ENCODE results near the gene RTRAF.

GRCh38 chr14:52006361-52006760, 17.0 kb downstream of the RTRAF start:
- no peak for TF ChIP-seq CTCF (IDR thresholded peaks at IDR 0.05)
- TF ChIP-seq POLR2AphosphoS5 (IDR thresholded peaks at IDR 0.05), result no peak
- no peak for TF ChIP-seq EP300 (IDR thresholded peaks at IDR 0.05)
- no peak for TF ChIP-seq POLR2A (IDR thresholded peaks at IDR 0.05)
